Measurements from ENCODE around the gene NOL3.
A peak's percentile ranks its signal among the peaks of the same experiment; 100 is the strongest.

The NOL3 gene

GRCh38 chr16:67149276-67150046, 20.9 kb upstream of the NOL3 start:
- H3K4me3 Mint-ChIP-seq: no peak overlapping the region
- no peaks in the 10 kb centered on the region for H3K9me3 Mint-ChIP-seq
- ATAC-seq (no peak), DNase-seq (no peak)
- H3K27ac Mint-ChIP-seq: no peak overlapping the region
- peaks cover 20% of the 10 kb centered on the region for H3K36me3 Mint-ChIP-seq (ENCODE audit: low read depth)
- H3K4me1 Mint-ChIP-seq: peaks cover 15% of the 10 kb centered on the region
- peaks cover 18% of the 10 kb centered on the region for H3K27me3 Mint-ChIP-seq

GRCh38 chr16:67150047-67150832, 20.1 kb upstream of the NOL3 start:
- Mint-ChIP-seq H3K4me1 (peaks cover 16% of the 10 kb centered on the region), H3K27ac (no peak overlapping the region), H3K36me3 (ENCODE audit: low read depth) (peaks cover 16% of the 10 kb centered on the region), H3K4me3 (peak overlapping the region; percentile 63), H3K27me3 (peaks cover 19% of the 10 kb centered on the region), H3K9me3 (no peaks in the 10 kb centered on the region)
- ATAC-seq (peak; percentile 64), DNase-seq (peak; percentile 54)

- Mint-ChIP-seq H3K27me3 (peaks cover 21% of the 10 kb centered on the region), H3K9me3 (no peaks in the 10 kb centered on the region), H3K4me3 (peak within 1 kb of the TSS; percentile 63), H3K36me3 (ENCODE audit: low read depth) (peaks cover 16% of the 10 kb centered on the region), H3K4me1 (peaks cover 19% of the 10 kb centered on the region), H3K27ac (no peak within 1 kb of the TSS)
- ATAC-seq (peak; percentile 38), DNase-seq (peak; percentile 41)
Measured at GRCh38 chr16:67150833-67151396, 19.4 kb upstream of the NOL3 start, which contains the start of gene B3GNT9. Gene B3GNT9 (minus strand): TSS chr16:67150998. CDS start chr16:67150485, 513 bp downstream.

GRCh38 chr16:67151431-67152097, 18.8 kb upstream of the NOL3 start:
- Mint-ChIP-seq H3K4me1 (peaks cover 23% of the 10 kb centered on the region), H3K27ac (no peak overlapping the region), H3K4me3 (no peak overlapping the region), H3K36me3 (ENCODE audit: low read depth) (peaks cover 16% of the 10 kb centered on the region), H3K27me3 (peaks cover 21% of the 10 kb centered on the region), H3K9me3 (no peaks in the 10 kb centered on the region)
- DNase-seq (peak; percentile 7), ATAC-seq (no peak)

- Mint-ChIP-seq H3K36me3 (ENCODE audit: low read depth) (no peaks in the 10 kb centered on the region), H3K27ac (no peak overlapping the region), H3K4me3 (no peak overlapping the region), H3K4me1 (peaks cover 39% of the 10 kb centered on the region), H3K27me3 (peaks cover 19% of the 10 kb centered on the region), H3K9me3 (no peaks in the 10 kb centered on the region)
- no peak for ATAC-seq
- no peak for DNase-seq
Measured at GRCh38 chr16:67154578-67155294, 15.6 kb upstream of the NOL3 start.

- Mint-ChIP-seq H3K4me3 (peak overlapping the region; percentile 46), H3K27me3 (peaks cover 19% of the 10 kb centered on the region), H3K9me3 (no peaks in the 10 kb centered on the region), H3K4me1 (peaks cover 41% of the 10 kb centered on the region), H3K36me3 (ENCODE audit: low read depth) (no peaks in the 10 kb centered on the region), H3K27ac (no peak overlapping the region)
- peak; percentile 85 for DNase-seq
- ATAC-seq: peak; percentile 50
Measured at GRCh38 chr16:67155295-67156142, 14.8 kb upstream of the NOL3 start.

GRCh38 chr16:67156143-67156844, 14.0 kb upstream of the NOL3 start:
- DNase-seq (peak; percentile 10), ATAC-seq (no peak)
- Mint-ChIP-seq H3K27ac (no peak overlapping the region), H3K9me3 (no peaks in the 10 kb centered on the region), H3K36me3 (ENCODE audit: low read depth) (no peaks in the 10 kb centered on the region), H3K4me3 (no peak overlapping the region), H3K27me3 (peaks cover 16% of the 10 kb centered on the region), H3K4me1 (peaks cover 43% of the 10 kb centered on the region)

- ATAC-seq (no peak), DNase-seq (no peak)
- H3K4me1 Mint-ChIP-seq: peaks cover 47% of the 10 kb centered on the region
- no peaks in the 10 kb centered on the region for H3K9me3 Mint-ChIP-seq
- H3K27ac Mint-ChIP-seq: peak overlapping the region; percentile 36
- peaks cover 18% of the 10 kb centered on the region for H3K27me3 Mint-ChIP-seq
- peaks cover under 1% of the 10 kb centered on the region for H3K36me3 Mint-ChIP-seq (ENCODE audit: low read depth)
- H3K4me3 Mint-ChIP-seq: no peak overlapping the region
Measured at GRCh38 chr16:67157106-67157748, 13.1 kb upstream of the NOL3 start.

- peak overlapping the region; percentile 79 for H3K27ac Mint-ChIP-seq
- H3K27me3 Mint-ChIP-seq: peaks cover 17% of the 10 kb centered on the region
- H3K4me3 Mint-ChIP-seq: peak overlapping the region; percentile 86
- H3K4me1 Mint-ChIP-seq: peaks cover 51% of the 10 kb centered on the region
- peaks cover 4% of the 10 kb centered on the region for H3K36me3 Mint-ChIP-seq (ENCODE audit: low read depth)
- no peaks in the 10 kb centered on the region for H3K9me3 Mint-ChIP-seq
- ATAC-seq (no peak), DNase-seq (no peak)
Measured at GRCh38 chr16:67157892-67158635, 12.3 kb upstream of the NOL3 start.

- Mint-ChIP-seq H3K4me3 (peak overlapping the region; percentile 86), H3K4me1 (peaks cover 48% of the 10 kb centered on the region), H3K27me3 (peaks cover 20% of the 10 kb centered on the region), H3K36me3 (ENCODE audit: low read depth) (peaks cover 4% of the 10 kb centered on the region), H3K27ac (peak overlapping the region; percentile 79), H3K9me3 (no peaks in the 10 kb centered on the region)
- ATAC-seq: peak; percentile 47
- peak; percentile 84 for DNase-seq
Measured at GRCh38 chr16:67158637-67159600, 11.4 kb upstream of the NOL3 start.

- H3K27me3 Mint-ChIP-seq: peaks cover 34% of the 10 kb centered on the region
- peak overlapping the region; percentile 26 for H3K4me3 Mint-ChIP-seq
- H3K36me3 Mint-ChIP-seq (ENCODE audit: low read depth): peaks cover 4% of the 10 kb centered on the region
- no peak overlapping the region for H3K27ac Mint-ChIP-seq
- no peaks in the 10 kb centered on the region for H3K9me3 Mint-ChIP-seq
- ATAC-seq (no peak), DNase-seq (no peak)
- peaks cover 50% of the 10 kb centered on the region for H3K4me1 Mint-ChIP-seq
Measured at GRCh38 chr16:67161595-67162058, 8.7 kb upstream of the NOL3 start.

Measured in activated naive CD8-positive, alpha-beta T cell treated with anti-CD3 and anti-CD28 coated beads, Interleukin-2, amount 50 U/mL, for 24 hours (primary cell).